ENCODE data around the gene SOHLH1.

DNA sequence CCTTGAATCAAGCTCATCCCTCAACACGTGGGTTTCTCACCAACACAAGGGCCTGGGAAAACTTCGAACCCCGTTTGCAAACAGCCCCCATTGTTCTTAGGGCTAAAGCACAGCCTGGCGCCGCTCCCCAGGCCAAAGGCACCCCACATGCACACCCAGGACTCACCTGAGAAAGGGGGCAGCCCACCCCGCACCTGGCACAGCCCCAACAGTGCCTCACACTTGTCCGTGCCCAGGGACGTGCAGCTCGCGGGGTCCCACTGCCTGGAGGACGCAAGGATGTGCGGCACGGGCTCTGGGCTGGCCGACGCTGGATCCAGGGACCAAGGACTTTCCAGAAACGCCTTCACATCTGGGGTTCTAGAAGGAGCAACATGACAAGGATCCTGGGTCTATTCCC, 2.8 kb downstream of the SOHLH1 start:
- TF ChIP-seq EZH2 (IDR thresholded peaks at IDR 0.05) = no peak
- TF ChIP-seq, protein P1, sequence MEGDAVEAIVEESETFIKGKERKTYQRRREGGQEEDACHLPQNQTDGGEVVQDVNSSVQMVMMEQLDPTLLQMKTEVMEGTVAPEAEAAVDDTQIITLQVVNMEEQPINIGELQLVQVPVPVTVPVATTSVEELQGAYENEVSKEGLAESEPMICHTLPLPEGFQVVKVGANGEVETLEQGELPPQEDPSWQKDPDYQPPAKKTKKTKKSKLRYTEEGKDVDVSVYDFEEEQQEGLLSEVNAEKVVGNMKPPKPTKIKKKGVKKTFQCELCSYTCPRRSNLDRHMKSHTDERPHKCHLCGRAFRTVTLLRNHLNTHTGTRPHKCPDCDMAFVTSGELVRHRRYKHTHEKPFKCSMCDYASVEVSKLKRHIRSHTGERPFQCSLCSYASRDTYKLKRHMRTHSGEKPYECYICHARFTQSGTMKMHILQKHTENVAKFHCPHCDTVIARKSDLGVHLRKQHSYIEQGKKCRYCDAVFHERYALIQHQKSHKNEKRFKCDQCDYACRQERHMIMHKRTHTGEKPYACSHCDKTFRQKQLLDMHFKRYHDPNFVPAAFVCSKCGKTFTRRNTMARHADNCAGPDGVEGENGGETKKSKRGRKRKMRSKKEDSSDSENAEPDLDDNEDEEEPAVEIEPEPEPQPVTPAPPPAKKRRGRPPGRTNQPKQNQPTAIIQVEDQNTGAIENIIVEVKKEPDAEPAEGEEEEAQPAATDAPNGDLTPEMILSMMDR (IDR thresholded peaks at IDR 0.05 in 2 of 3, conservative IDR thresholded peaks at IDR 0.05 in 1 of 3; ENCODE audit: borderline replicate concordance in 1 of 3, insufficient read depth in 1 of 3, low read depth in 2 of 3, low read length in 2 of 3) = no peak
- TF ChIP-seq ZNF274 (IDR thresholded peaks at IDR 0.05; ENCODE audit: low read depth, low read length) = no peak
- TF ChIP-seq CBX3 (IDR thresholded peaks at IDR 0.05; ENCODE audit: low read depth) = no peak
- TF ChIP-seq, protein P2, sequence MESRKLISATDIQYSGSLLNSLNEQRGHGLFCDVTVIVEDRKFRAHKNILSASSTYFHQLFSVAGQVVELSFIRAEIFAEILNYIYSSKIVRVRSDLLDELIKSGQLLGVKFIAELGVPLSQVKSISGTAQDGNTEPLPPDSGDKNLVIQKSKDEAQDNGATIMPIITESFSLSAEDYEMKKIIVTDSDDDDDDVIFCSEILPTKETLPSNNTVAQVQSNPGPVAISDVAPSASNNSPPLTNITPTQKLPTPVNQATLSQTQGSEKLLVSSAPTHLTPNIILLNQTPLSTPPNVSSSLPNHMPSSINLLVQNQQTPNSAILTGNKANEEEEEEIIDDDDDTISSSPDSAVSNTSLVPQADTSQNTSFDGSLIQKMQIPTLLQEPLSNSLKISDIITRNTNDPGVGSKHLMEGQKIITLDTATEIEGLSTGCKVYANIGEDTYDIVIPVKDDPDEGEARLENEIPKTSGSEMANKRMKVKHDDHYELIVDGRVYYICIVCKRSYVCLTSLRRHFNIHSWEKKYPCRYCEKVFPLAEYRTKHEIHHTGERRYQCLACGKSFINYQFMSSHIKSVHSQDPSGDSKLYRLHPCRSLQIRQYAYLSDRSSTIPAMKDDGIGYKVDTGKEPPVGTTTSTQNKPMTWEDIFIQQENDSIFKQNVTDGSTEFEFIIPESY (IDR thresholded peaks at IDR 0.05; ENCODE audit: extremely low read depth, insufficient replicate concordance, low read length) = no peak

All from HCT116 (cell line).